COLO668 (cell line): Measurements from ENCODE around the gene SEMA7A.

Source experiments
- DNase-seq: peaks from one replicate; lab custom pipeline; 2025; ENCODE audit not compliant: unreplicated experiment; lab: John Stamatoyannopoulos, UW

The SEMA7A gene

DNA sequence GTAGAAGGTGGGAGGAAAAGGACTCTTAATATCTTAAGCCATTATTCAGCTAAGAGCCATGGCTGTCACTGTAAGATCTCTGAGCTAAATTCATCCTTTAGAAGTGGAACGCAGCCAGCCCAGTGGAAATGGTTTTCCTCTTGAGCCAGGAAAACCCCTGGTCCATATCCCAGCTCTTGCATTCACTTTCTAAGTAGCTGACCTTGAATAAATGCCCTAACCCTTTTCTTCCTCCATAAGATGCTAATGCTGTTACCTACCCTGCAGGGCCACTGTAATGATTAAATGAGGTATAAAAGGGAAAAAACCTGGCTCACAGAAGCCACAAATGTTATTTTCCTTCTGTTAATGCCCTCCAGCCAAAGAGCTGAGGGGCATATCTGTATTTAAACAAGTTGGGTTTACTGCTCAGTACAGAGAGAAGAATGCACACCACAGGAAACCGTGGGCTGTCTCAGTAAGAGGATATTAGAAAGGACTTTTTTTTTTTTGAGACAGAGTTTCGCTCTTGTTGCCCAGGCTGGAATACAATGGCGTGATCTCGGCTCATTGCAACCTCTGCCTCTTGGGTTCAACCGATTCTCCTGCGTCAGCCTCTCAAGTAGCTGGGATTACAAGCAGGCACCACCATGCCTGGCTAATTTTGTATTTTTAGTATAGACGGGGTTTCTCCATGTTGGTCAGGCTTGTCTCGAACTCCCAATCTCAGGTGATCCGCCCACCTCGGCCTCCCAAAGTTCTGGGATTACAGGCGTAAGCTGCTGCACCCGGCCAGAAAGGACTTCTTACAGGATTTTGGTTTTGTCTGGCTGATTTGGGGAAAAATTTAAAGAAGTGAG, 20.4 kb upstream of the SEMA7A start:
- no peak for DNase-seq

DNA sequence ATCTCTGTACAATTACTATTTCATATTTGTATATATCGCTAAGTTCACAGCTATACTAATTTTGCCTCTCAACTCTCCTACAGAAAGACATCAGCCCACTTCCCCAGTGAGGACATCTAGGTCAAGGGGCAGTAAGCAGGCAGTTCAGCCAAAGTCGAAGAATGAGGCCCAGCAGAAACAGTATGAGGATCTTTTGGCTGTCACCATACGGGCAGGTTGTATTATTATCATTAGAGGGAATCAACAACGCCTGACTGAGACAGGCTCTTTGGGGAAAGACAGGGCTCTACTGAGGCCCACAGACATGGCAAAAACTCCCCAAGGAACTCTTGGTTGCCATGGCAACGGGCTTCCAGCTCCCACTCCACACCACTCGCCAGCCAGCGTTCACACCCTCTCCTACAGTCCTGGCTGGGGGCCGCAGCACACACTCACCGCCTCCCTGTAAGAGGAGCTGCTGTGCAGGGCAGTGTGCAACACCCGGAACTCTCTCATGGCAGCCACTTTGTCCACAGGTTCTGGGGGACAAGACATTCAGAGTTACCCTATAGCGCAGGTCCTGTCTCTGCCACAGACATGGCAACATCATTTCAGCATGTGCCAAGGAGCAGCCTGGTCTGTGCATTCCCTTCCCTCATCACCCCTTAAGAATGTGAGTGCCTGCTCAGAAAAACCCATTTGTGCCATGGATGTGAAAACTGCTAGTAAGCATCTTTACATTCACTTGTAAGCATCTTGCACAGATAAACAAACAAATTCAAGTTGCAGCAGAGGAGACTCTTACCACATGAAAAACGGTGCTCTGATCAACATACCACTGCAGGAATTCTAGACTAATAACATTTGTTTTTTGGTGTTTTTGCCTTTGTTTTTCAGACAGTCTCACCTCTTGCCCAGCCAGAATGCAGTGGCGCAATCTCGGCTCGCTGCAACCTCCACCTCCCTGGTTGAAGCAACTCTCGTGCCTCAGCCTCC, 18.4 kb upstream of the SEMA7A start:
- DNase-seq, result no peak

DNA sequence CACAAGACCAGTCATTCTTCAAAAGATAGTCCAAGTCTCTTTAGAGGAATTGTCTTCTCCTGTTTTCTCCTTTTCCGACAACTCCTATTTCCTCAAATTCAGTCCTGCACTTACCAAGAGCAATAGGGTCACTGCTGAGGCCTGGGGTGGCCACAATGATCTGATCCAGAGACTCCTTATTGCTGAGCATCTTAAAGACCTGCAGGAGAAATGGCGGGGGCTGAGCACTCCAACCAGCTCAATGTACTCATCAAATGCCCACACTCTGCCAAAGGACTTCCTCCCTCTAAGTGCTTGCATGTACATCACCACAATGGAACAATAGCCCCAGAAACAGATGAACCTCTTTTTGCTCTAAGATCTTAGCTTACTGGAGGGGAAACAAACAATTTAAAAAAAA, 17.6 kb upstream of the SEMA7A start:
- DNase-seq, result no peak

DNA sequence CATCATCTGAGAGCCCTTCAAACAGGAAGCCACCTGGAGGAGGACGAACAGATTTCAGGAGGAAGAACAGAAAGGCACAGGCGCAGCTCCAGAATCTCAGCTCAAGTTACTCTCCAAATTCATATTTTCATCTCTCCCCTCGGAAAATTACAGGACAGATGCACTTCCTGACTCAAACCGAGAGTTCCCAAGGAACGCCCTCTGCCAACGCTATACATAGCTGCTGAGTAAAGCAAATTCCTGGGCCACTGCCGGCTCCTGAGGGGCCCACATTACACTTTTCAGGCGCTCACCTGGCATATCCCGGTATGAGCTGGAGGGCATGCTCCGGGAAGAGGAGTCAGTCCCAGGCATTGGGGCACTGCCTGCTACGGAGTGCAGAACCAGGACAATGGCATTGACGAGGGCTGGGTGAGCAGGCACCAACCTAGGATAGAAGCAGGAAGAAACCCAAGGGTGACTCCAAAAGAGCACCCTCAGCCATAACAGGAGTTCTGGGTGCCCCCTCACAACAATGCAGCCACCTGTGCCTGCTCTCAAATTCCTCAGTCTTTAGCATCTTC, 16.0 kb upstream of the SEMA7A start:
- DNase-seq, result no peak

DNA sequence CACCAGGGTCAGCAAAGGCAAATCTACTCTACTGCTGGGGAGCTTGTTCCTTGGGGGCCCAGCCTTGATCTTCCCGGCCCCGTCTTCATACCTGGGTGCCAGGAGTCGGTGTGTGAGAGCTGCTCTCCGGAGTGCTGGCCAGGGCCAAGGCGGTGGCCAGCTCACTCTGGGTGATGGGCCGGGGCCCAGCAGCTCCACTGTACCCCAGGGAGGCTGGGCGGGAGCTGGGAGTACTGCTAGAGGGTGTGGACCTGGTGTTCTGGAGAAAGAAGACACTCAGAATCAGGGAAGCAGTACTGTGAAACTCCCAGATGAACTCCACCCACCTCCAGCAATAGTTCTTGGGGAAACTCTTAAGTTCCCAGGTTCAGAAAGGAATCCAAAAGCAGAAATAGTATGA, 15.3 kb upstream of the SEMA7A start:
- no peak for DNase-seq

DNA sequence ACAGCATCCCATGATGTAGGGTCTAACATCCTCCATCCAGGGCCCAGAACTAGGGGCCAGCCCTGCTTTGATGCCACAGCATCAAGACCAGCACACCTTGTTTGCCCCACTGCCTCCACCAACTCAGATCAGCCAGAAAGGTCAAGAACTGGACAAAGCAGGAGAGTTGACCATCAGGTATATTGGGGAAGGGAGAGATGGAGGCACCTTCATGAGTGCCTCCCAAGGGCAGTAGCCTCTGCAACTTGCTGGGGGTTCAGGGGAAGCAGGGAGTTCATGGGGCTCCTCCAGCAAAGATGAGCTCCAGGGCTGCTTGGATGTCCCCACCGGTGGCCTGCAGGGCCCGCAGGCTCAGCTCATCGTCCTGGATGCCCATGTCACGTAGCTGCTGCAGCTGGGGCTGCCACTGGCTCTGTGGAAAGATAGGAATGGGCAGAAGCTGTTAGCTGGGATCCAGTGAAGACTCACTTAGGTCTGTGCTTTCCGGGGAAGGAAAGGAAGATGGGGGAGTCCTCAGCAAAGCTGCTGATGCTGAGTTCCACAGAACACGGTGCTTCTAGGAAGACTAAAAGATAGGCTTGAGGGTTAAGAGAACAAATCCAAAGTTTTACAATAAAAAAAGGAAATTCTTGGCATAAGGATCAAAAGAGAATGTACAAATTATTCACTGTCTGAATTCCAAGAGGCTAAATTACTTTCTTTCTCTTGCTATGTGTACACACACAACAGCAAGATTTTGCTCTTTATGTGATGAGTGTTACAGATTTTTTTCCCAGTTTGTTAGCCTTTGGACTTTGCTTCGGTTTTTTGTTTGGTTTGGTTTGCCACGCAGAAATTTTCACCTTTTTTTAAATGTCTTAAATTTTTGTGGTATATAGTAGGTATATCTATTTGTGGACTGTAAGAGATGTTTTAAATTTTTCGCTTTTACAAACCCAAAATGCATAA, 12.3 kb upstream of the SEMA7A start:
- DNase-seq, result no peak

DNA sequence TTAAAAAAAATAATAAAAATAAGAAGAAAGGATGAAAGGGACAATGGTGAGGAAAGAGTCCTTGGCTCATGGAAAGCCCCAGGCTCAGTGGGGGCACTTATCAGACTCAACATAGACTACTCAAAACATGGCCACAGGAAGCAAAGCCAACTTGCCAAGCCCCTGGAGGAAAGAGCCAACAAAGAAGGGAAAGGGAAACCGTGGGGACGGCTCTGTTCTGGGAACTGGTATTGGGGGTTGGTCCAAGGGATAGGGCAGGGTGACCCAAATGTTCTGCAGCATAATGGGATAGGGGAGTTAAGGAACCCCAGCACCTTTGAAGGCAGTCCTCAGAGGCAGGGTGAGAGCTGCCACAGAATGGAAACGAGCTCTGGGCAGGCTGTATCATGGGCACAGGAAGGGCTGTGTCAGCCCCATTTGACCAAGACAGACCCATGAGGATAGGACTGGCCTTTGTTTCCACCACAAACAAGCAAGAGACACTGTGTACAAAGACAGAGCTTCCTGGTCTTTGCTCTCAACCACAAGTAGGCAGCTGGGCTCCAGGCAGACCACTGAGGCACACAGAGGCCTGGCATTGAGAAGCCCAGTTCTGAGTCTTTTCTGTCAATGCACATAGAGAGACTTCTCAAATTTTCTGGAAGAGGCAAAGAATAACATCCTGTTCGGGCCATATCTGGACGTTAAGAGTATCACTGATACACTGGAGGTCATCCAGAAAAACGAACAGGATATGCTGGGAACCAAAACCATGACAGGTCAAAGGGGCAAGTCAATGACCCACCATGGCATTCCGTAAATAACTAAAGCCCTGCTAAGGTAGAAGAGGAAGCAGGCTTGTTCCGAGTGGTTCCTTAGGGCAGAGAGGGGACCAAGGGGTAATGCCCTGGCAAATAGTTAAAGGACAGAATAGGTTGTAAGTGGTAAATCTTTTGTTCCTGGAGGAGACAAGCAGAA, 10.6 kb upstream of the SEMA7A start:
- DNase-seq, result no peak

DNA sequence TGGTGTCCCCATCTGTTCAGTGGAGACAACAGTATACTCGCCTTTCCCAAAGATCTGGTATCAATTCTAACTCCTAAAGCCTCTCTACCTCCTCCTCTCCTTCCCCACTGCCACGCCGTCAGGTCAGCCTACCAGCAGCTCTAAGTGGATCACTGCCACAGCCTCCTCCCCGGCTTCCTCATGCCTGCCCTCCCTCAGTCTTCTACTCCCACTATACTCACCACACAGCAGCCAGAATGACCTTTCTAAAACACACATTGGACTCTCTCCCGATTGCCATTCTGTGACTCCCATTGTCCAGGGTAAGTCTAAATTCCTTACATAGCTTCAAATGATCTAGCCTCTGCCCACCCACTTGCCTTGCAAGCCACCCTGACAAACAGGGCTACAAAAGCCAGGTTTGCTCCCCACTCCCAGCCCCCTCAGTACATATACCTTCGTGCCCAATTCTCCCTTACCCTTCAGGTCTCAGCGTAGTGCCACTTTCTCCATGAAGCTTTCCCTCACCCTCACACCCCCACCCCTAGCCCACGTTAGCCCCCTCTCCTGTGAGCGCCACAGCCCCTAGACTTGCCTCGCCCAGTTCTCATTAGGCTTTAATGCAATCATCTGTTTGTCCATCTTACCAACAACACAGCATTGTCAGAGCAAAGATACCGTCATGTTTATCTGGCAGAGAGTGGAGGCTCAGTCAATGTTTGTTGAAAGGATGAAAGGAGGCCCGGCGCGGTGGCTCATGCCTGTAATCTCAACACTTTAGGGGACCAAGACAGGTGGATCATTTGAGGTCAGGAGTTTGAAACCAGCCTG, 9.5 kb upstream of the SEMA7A start:
- DNase-seq, result no peak

DNA sequence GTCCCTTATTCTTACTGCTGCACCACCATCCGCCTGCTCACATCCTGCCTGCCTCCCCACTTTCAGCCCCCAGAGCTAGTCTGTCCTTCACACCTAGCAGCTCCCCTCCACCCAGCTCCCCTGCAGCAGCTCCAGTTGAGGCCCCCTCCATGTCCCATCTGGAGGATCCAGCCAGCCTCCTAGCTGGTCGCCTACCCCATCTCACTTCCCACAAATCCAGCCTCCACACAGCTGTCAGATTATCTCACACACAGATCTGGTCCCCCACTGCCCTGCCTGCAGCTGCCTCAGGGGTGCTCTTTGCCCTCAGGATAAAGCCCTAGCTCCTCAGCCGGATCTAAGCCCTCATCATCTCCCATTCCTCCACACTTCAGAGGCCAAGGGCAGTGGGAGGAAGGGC, 8.8 kb upstream of the SEMA7A start:
- DNase-seq, result no peak

GRCh38 chr15:74442063-74442462, 8.3 kb upstream of the SEMA7A start:
- no peak for DNase-seq

GRCh38 chr15:74441248-74441941, 7.6 kb upstream of the SEMA7A start:
- DNase-seq, result no peak

DNA sequence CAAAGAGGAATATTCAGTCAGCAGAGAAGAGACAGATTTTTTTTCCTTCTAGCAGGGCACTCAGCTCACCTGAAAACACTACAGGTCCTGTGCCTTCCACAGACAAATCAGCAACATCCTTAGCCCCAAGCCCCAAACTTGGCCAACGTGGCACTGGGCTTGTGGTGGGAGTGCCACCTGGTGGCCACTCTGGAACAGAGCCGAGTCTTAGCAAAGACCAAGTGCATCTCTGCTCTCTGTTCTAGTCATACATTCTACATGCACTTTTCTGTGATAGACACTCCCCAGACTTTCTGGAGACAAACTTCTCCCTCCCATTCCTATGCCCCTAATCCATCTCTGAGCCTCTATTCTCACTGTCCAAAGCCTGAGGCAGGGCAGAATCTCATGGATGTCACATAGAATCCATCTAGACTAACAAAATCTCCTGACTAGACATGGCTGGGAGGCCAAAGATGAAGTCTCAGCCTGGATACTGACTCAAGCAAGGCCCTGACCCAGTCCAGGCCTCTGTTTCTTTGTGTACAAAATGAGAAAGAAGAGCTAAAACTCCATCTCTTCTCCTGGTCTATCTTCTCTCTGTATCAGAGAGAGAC, 5.1 kb upstream of the SEMA7A start:
- peak; percentile 63 for DNase-seq

GRCh38 chr15:74438206-74438605, 4.4 kb upstream of the SEMA7A start:
- DNase-seq, result no peak

GRCh38 chr15:74434263-74435136, 742 bp upstream of the SEMA7A start:
- no peak for DNase-seq

DNA sequence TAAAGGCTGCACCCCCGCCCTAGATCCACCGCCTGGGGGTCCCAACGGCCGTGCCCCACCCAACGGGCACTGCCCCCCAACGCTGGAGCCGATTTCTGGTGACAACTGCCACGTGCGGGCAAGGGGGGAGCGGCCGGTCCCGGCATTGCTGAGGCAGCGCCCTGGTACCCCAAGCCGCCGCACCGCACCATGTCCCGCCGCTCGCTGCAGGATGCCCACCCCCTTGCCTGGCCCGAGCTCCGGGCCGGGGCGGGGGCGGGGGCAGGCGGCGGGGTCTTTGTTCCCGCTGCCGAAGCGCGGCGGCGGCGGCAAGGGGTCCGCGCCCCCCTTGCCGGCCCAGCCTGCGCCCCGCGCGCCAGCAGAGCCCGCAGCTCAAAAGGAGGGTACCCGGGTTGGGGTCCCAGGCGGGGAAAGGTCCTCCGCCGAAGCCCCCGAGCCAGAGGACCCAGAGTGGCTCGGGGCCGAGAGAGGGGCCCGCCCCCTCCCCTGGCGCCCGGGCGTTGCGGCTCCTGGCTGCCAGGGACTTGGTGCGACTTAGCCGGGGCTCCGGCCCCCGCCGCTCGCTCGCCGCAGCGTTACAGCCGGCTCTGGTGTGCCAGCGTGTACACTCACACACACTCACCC, 678 bp downstream of the SEMA7A start:
- DNase-seq, result no peak

DNA sequence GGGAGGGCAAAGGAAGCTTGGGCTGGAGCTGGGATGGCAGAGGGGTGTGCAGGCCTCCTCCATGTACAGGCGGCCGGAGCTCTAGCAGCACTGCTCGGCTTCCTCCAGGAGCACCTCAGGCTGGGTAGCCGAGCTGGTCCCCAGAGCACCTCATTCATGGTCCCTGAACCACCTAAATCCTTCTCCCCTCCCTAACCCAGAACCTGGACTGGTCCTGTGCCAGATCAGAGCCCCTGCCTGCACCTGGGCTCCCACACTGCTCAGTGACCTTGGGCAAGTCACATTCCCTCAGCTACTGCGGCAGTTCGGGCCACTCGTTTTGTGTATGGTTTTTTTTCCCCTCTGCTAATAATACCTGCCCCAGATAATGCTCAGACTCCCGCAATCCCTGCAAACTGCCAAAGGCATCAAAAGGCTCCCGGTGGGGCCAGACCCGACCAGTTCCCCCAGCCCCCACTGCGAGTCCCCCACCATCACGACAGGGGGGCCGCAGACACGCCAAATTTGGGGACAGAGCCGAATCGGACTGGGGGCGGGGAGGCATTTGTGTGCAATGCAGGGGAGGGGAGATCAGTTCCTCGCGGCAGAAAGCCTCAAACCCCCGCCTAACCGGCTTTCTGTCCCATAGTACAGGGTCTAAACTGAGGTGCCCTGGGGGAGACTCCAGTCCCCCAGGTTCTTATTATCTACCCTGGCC, 1.3 kb downstream of the SEMA7A start:
- no peak for DNase-seq
